ENCODE data around the gene DGKG. TPM values are rescaled to one million over a fixed set of nuclear protein-coding genes. Genes with fewer than 3 reads are reported as not detected.
A peak's percentile ranks its signal among the peaks of the same experiment; 100 is the strongest.

The DGKG gene
- total and polyA plus RNA-seq, 10 of the 15 experiments (the other 5 are each of a cell fraction or from before 2014, with no cell fraction given): 0.39 to 6.2 (median 4.7) TPM

DNA sequence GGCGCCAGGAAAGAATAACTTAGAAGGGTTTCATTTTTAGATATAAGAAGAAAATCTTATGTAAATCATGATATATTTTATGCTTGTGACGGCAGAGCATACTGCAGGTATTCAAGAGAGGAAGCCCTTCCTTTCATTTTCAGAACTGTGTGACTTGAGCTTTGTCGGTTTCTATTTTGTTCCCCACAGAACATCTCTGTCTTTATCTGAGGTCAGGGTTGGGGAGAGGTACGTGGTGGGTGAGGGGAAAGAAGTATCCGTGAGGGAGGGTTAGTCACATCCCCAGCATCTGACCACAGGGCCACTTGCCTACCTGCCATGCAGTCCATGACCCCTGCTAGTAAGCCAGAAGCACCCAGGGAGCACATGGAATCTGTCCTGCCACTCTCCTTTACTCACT is 126.5 kb downstream of the DGKG start (continued):
- TF ChIP-seq PRDM15 (CRISPR knock-in tag; IDR thresholded peaks at IDR 0.05) (no peak), E2F8 (IDR thresholded peaks at IDR 0.05; ENCODE audit: low read depth, partially characterized antibody) (no peak), IKZF2 (IDR thresholded peaks at IDR 0.05) (no peak), HDGF (IDR thresholded peaks at IDR 0.05) (no peak), CHD2 (IDR thresholded peaks at IDR 0.05; ENCODE audit: borderline replicate concordance, low read depth, low read length) (no peak), EED (IDR thresholded peaks at IDR 0.05; ENCODE audit: low read depth) (0 out of 2 replicates have a peak, but pooled peaks have one; percentile 24), NFXL1 (IDR thresholded peaks at IDR 0.05; ENCODE audit: borderline replicate concordance) (no peak), ZNF687 (IDR thresholded peaks at IDR 0.05) (no peak), SUPT20H (IDR thresholded peaks at IDR 0.05; ENCODE audit: borderline replicate concordance, control insufficient read depth, low read depth, low read length) (no peak), ESRRA (IDR thresholded peaks at IDR 0.05; ENCODE audit: low read length) (no peak), SIX5 (IDR thresholded peaks at IDR 0.05; ENCODE audit: low read depth, low read length, severe bottlenecking) (no peak), BCLAF1 (IDR thresholded peaks at IDR 0.05) (no peak)
- TF ChIP-seq, protein P1, sequence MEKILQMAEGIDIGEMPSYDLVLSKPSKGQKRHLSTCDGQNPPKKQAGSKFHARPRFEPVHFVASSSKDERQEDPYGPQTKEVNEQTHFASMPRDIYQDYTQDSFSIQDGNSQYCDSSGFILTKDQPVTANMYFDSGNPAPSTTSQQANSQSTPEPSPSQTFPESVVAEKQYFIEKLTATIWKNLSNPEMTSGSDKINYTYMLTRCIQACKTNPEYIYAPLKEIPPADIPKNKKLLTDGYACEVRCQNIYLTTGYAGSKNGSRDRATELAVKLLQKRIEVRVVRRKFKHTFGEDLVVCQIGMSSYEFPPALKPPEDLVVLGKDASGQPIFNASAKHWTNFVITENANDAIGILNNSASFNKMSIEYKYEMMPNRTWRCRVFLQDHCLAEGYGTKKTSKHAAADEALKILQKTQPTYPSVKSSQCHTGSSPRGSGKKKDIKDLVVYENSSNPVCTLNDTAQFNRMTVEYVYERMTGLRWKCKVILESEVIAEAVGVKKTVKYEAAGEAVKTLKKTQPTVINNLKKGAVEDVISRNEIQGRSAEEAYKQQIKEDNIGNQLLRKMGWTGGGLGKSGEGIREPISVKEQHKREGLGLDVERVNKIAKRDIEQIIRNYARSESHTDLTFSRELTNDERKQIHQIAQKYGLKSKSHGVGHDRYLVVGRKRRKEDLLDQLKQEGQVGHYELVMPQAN (conservative IDR thresholded peaks at IDR 0.05): no peak
